HCT116 (cell line): Measurements from ENCODE around the gene RRAD.

ENCODE experiments used
- POLR2AphosphoS5 ChIP-seq: IDR thresholded peaks from 2 replicates; pipeline ENCODE4 v1.6.1; 2011; ENCODE audit warnings: mild to moderate bottlenecking, low read depth, low read length, moderate library complexity
- RAD21 ChIP-seq: IDR thresholded peaks from 2 replicates; pipeline ENCODE4 v1.6.1; 2012; ENCODE audit warnings: low read depth, mild to moderate bottlenecking
- SP1 ChIP-seq: IDR thresholded peaks from 2 replicates; pipeline ENCODE4 v1.6.1; 2012; ENCODE audit warnings: low read depth
- TF ChIP-seq, protein P1 (sequence below), 3 experiments: fragments of 200-600 bp in 1 of 3; sonication (generic) in 1 of 3; IDR thresholded peaks in 2 of 3; conservative IDR thresholded peaks in 1 of 3; 2 replicates each; pipeline ENCODE4 v1.5.1; 2012 to 2017; ENCODE audit warnings: low read depth in 2 of 3, low read length in 2 of 3, antibody characterized with exemption in 1 of 3, borderline replicate concordance in 1 of 3, control low read depth in 1 of 3, mild to moderate bottlenecking in 1 of 3, mixed read lengths in 1 of 3, mixed run types in 1 of 3, moderate library complexity in 1 of 3; ENCODE audit not compliant: insufficient read depth in 1 of 3
- TF ChIP-seq, protein P2 (sequence below): IDR thresholded peaks from 2 replicates; pipeline ENCODE4 v1.6.1; 2012
- TF ChIP-seq, protein P3 (sequence below): IDR thresholded peaks from 2 replicates; pipeline ENCODE4 v1.6.1; 2012; ENCODE audit warnings: low read depth

DNA sequence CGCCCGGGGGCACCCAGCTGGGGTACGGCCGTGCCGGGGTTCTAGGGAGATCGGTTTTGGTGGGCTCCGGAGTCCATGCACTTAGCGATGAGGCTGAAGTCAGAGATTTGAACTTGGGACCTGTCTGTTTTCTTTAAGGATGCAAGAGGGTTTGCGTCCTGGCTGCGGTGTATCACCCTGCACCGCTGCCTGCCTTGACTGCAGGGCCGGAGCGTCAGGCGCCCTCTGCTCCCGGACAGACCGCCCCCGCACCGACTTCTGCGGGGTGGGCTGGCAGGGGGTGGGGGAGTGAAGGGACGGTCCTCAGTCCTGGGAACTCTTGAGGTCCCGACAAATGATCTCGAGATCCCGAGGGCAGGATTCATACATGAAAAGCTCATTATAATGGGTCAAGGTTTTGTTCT lies 44.3 kb downstream of the RRAD start:
- TF ChIP-seq, protein P1, sequence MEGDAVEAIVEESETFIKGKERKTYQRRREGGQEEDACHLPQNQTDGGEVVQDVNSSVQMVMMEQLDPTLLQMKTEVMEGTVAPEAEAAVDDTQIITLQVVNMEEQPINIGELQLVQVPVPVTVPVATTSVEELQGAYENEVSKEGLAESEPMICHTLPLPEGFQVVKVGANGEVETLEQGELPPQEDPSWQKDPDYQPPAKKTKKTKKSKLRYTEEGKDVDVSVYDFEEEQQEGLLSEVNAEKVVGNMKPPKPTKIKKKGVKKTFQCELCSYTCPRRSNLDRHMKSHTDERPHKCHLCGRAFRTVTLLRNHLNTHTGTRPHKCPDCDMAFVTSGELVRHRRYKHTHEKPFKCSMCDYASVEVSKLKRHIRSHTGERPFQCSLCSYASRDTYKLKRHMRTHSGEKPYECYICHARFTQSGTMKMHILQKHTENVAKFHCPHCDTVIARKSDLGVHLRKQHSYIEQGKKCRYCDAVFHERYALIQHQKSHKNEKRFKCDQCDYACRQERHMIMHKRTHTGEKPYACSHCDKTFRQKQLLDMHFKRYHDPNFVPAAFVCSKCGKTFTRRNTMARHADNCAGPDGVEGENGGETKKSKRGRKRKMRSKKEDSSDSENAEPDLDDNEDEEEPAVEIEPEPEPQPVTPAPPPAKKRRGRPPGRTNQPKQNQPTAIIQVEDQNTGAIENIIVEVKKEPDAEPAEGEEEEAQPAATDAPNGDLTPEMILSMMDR (IDR thresholded peaks at IDR 0.05 in 2 of 3, conservative IDR thresholded peaks at IDR 0.05 in 1 of 3; ENCODE audit: borderline replicate concordance in 1 of 3, insufficient read depth in 1 of 3, low read depth in 2 of 3, low read length in 2 of 3) = no peak
- TF ChIP-seq, protein P2, sequence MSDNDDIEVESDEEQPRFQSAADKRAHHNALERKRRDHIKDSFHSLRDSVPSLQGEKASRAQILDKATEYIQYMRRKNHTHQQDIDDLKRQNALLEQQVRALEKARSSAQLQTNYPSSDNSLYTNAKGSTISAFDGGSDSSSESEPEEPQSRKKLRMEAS = no peak
- TF ChIP-seq POLR2AphosphoS5 (no peak), RAD21 (no peak), SP1 (no peak)
- TF ChIP-seq, protein P3, sequence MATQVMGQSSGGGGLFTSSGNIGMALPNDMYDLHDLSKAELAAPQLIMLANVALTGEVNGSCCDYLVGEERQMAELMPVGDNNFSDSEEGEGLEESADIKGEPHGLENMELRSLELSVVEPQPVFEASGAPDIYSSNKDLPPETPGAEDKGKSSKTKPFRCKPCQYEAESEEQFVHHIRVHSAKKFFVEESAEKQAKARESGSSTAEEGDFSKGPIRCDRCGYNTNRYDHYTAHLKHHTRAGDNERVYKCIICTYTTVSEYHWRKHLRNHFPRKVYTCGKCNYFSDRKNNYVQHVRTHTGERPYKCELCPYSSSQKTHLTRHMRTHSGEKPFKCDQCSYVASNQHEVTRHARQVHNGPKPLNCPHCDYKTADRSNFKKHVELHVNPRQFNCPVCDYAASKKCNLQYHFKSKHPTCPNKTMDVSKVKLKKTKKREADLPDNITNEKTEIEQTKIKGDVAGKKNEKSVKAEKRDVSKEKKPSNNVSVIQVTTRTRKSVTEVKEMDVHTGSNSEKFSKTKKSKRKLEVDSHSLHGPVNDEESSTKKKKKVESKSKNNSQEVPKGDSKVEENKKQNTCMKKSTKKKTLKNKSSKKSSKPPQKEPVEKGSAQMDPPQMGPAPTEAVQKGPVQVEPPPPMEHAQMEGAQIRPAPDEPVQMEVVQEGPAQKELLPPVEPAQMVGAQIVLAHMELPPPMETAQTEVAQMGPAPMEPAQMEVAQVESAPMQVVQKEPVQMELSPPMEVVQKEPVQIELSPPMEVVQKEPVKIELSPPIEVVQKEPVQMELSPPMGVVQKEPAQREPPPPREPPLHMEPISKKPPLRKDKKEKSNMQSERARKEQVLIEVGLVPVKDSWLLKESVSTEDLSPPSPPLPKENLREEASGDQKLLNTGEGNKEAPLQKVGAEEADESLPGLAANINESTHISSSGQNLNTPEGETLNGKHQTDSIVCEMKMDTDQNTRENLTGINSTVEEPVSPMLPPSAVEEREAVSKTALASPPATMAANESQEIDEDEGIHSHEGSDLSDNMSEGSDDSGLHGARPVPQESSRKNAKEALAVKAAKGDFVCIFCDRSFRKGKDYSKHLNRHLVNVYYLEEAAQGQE = no peak
